Esophagus muscularis mucosa (tissue), 4 donors: Measurements from ENCODE around the gene RNF11. TPM values are rescaled to one million over a fixed set of nuclear protein-coding genes. Genes with fewer than 3 reads are reported as not detected.

Experiments used
- DNase-seq: peaks from one replicate; pipeline ENCODE4 v3.0.0-alpha.2; 2017; ENCODE audit errors: extremely low spot score
- H3K27ac ChIP-seq, 4 donors: fragments of 200-600 bp; sonication (generic); replicated peaks in 1 of 4; 1 replicate in 3 of 4; 2 replicates in 1 of 4; pipeline ENCODE4 v1.5.1; 2016 to 2019; ENCODE audit warnings: mild to moderate bottlenecking in 1 of 4
- H3K27me3 ChIP-seq, 4 donors: fragments of 200-600 bp; sonication (generic); one replicate each; pipeline versions ENCODE4 v1.5.1 to v1.6.0; 2016 to 2019
- H3K36me3 ChIP-seq, 4 donors: fragments of 200-600 bp; sonication (generic); one replicate each; pipeline ENCODE4 v1.5.1; 2016 to 2019
- H3K4me1 ChIP-seq, 4 donors: fragments of 200-600 bp; sonication (generic); one replicate each; pipeline ENCODE4 v1.5.1; 2016 to 2019
- H3K4me3 ChIP-seq, 4 donors: fragments of 200-600 bp; sonication (generic); 1 replicate in 2 of 4; 2 replicates in 2 of 4; pipeline ENCODE4 v1.5.1; 2016 to 2019; ENCODE audit warnings: mild to moderate bottlenecking in 4 of 4, moderate library complexity in 1 of 4
- H3K9me3 ChIP-seq, 4 donors: fragments of 200-600 bp; sonication (generic); 1 replicate in 3 of 4; 2 replicates in 1 of 4; pipeline ENCODE4 v1.5.1; 2016 to 2019
- EP300 ChIP-seq: sonication (generic); formaldehyde crosslinking; IDR thresholded peaks from one replicate; pipeline ENCODE4 v1.6.1; 2017; ENCODE audit warnings: antibody characterized with exemption
- POLR2A ChIP-seq: fragments of 450-650 bp; IDR thresholded peaks from one replicate; pipeline ENCODE4 v1.6.1; 2017; ENCODE audit warnings: antibody characterized with exemption, moderate library complexity, mild to moderate bottlenecking, low read depth
- POLR2AphosphoS5 ChIP-seq, 2 donors: sonication (generic); formaldehyde crosslinking; IDR thresholded peaks; one replicate each; pipeline ENCODE4 v1.6.1; 2017; ENCODE audit warnings: antibody characterized with exemption in 2 of 2
- WGBS: methylation state at CpG from one replicate; pipeline ENCODE4 v1.1.5; 2018; 5-methylcytosine and 5-hydroxymethylcytosine counted together
- intact Hi-C: fragments of 100-400 bp; cut with DNase I; formaldehyde crosslinking; loops from one replicate; pipeline ENCODE4 v1.15.1; 2023
- total RNA-seq, 4 donors: library from RNA; depleted of rRNA; stranded (reverse); fragments of >200 nt; gene quantifications; one replicate each; pipeline versions ENCODE4 v1.1.0 to v1.2.1, GENCODE V29; 2016
- TF ChIP-seq, protein P1 (sequence below), 3 experiments: fragments of 200-600 bp in 2 of 3; fragments of 450-650 bp in 1 of 3; sonication (generic) in 2 of 3; IDR thresholded peaks; one replicate each; pipeline ENCODE4 v1.5.1; 2017 to 2019; ENCODE audit warnings: antibody characterized with exemption in 3 of 3, mild to moderate bottlenecking in 2 of 3, moderate library complexity in 1 of 3

Gene RNF11
- total RNA-seq, 4 donors from 2014 or later = 101 to 141 (median 115) TPM

DNA sequence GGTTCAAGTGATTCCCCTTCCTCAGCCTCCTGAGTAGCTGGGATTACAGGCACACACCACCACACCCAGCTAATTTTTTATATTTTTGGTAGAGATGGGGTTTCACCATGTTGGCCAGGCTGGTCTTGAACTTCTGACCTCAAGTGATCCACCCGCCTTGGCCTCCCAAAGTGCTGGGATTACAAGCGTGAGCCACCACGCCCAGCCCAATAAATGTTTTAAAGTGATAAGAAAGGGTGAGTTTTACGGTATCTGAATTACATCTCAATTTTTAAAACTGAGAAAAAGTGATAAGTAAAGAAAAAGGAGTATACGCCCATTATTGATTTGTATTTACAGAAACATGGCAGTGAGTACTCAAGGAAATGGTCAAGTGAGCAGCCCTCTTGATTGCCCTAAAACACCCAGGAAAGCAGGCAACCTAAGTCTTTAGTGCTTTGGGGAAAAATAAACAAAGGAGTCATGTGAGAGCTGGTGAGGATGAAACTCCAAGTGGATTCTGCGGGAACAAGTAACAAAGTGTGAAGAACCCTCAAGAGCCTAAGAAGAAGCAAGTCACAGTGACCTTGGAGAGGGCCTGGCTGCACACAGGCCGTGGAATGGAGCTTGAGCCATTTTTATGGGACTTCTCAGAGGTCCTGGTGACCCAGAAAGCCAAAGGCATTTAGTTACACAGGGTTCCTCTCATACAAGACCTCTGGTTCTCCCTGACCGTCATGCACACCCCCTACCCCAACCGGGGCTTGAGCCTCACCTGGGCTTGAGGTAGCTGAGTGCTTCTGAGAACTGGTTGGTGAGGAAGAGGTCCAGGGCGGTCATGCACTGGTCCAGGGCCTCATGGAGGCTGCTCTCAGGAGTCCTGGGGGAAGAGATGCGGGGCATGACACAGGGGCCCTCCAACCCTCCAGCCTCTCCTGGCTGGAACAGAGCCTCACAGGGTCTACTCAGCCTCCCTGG, 85.2 kb downstream of the RNF11 start:
- DNase-seq = no peak
- Histone ChIP-seq H3K27ac (no peak overlapping the region), H3K36me3 (no peaks in the 10 kb centered on the region), H3K9me3 (no peaks in the 10 kb centered on the region), H3K4me1 (peaks cover 0 to 10% (median 0%) of the 10 kb centered on the region in 4 donors), H3K27me3 (no peaks in the 10 kb centered on the region), H3K4me3 (no peak overlapping the region)
- WGBS = 95% methylated on average over 11 of the region's 11 CpGs
- TF ChIP-seq, protein P1, sequence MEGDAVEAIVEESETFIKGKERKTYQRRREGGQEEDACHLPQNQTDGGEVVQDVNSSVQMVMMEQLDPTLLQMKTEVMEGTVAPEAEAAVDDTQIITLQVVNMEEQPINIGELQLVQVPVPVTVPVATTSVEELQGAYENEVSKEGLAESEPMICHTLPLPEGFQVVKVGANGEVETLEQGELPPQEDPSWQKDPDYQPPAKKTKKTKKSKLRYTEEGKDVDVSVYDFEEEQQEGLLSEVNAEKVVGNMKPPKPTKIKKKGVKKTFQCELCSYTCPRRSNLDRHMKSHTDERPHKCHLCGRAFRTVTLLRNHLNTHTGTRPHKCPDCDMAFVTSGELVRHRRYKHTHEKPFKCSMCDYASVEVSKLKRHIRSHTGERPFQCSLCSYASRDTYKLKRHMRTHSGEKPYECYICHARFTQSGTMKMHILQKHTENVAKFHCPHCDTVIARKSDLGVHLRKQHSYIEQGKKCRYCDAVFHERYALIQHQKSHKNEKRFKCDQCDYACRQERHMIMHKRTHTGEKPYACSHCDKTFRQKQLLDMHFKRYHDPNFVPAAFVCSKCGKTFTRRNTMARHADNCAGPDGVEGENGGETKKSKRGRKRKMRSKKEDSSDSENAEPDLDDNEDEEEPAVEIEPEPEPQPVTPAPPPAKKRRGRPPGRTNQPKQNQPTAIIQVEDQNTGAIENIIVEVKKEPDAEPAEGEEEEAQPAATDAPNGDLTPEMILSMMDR (IDR thresholded peaks at IDR 0.05) = no peak
- intact Hi-C loops = no loop called here

- intact Hi-C loops = no loop called here
- WGBS = no CpG with 5 or more reads among the region's 2 CpGs
Observed at GRCh38 chr1:51321924-51322280, 85.8 kb downstream of the RNF11 start.

DNA sequence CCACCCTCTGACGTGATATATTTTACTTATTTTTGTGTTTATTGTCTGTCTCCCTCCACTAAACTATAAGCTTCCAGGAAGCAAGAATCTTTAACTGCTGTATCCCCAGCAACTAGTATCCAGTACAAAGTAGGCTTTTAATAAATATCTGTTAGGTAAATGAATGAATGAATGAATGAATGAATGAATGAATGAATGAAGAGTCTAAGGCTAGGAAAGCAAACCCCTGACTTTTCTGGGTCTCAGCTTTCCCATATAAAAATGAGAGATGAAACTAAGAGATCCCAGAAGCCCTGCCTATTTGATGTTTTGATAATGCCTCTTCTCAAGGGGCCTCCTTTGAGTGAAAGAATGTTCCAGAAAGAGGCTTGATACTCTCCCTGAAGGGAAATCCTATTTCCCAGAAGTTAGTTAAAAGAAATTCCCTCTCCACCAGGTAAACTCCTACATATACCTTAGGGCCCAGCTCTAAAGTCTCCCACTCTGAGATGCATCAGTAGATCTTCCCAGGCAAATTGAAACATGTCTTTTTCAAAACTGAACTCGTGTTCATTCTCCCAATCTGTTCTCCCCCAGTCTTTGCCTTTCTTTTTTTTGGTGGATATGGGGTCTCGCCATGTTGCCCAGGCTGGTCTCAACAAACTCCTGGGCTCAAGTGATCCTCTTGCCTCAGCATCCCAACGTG, 86.5 kb downstream of the RNF11 start:
- 85% methylated on average over 4 of the region's 4 CpGs for WGBS

More at GRCh38 chr1:51321924-51322280, 85.8 kb downstream of the RNF11 start:
- Histone ChIP-seq H3K36me3 (no peaks in the 10 kb centered on the region), H3K27ac (no peak overlapping the region), H3K9me3 (no peaks in the 10 kb centered on the region), H3K27me3 (no peaks in the 10 kb centered on the region), H3K4me1 (peaks cover 0 to 10% (median 0%) of the 10 kb centered on the region in 4 donors), H3K4me3 (no peak overlapping the region)
- DNase-seq = no peak
- TF ChIP-seq POLR2AphosphoS5 (IDR thresholded peaks at IDR 0.05) (no peak), POLR2A (no peak), EP300 (no peak)
- TF ChIP-seq, protein P1 (IDR thresholded peaks at IDR 0.05) = no peak

More for the DNA sequence above, 86.5 kb downstream of the RNF11 start:
- Histone ChIP-seq H3K27ac (no peak overlapping the region), H3K27me3 (no peaks in the 10 kb centered on the region), H3K36me3 (no peaks in the 10 kb centered on the region), H3K9me3 (no peaks in the 10 kb centered on the region), H3K4me3 (no peak overlapping the region), H3K4me1 (peaks cover 0 to 10% (median 0%) of the 10 kb centered on the region in 4 donors)
- DNase-seq = no peak
- intact Hi-C loops = no loop called here
- TF ChIP-seq POLR2AphosphoS5 (IDR thresholded peaks at IDR 0.05) (no peak), EP300 (no peak)

Other genes with a start within 250 kb of the RNF11 start
- not detected for gene C1orf185, start 134.0 kb upstream of the RNF11 start, total RNA-seq
- gene TTC39A, start 94.3 kb downstream of the RNF11 start, total RNA-seq = 1 to 10 TPM in 1 of 4 donors, under 1 TPM in 2, not detected in 1; 0.17 to 2.5 (median 0.52) TPM